BJ (cell line): ENCODE results near the gene OSBPL5. TPM values are rescaled to one million over a fixed set of nuclear protein-coding genes. Genes with fewer than 3 reads are reported as not detected.

ENCODE experiments used
- CTCF ChIA-PET: fragments of 350-600 bp; formaldehyde crosslinking; extraction: SDS; loops from one replicate; lab custom pipeline; 2021; ENCODE audit warnings: antibody characterized with exemption, inconsistent platforms; lab: Yijun Ruan, JAX
- POLR2A ChIA-PET: fragments of 300-600 bp; sonication (Branson Sonifier 250); formaldehyde crosslinking; extraction: SDS; loops from one replicate; lab custom pipeline; 2021; ENCODE audit warnings: antibody characterized with exemption; lab: Charles Lee
- DNase-seq: peaks from one replicate; pipeline ENCODE4 v3.0.0-alpha.2; 2011; ENCODE audit warnings: low read depth
- H3K27me3 ChIP-seq: 2 replicates; pipeline ENCODE4 v1.6.0; 2011; ENCODE audit warnings: low read length; ENCODE audit not compliant: control insufficient read depth, insufficient read depth
- H3K36me3 ChIP-seq: 2 replicates; pipeline ENCODE4 v1.5.1; 2011; ENCODE audit warnings: low read length; ENCODE audit not compliant: control insufficient read depth, insufficient read depth
- H3K4me3 ChIP-seq: 2 replicates; pipeline ENCODE4 v1.5.1; 2011; ENCODE audit warnings: low read depth, mild to moderate bottlenecking, control low read depth, low read length
- CTCF ChIP-seq: IDR thresholded peaks from 2 replicates; pipeline ENCODE4 v1.5.1; 2011; ENCODE audit warnings: low read depth, mild to moderate bottlenecking, control low read depth, inconsistent platforms, low read length, moderate library complexity; ENCODE audit not compliant: insufficient read depth
- polyA plus RNA-seq: library from polyadenylated mRNA; depleted of rRNA; stranded (reverse); fragments of >200 nt; gene quantifications from 2 replicates; pipeline ENCODE4 v1.2.3, GENCODE V29; 2011

Gene OSBPL5
- polyA plus RNA-seq, 1 experiment, result 20.8 TPM

DNA sequence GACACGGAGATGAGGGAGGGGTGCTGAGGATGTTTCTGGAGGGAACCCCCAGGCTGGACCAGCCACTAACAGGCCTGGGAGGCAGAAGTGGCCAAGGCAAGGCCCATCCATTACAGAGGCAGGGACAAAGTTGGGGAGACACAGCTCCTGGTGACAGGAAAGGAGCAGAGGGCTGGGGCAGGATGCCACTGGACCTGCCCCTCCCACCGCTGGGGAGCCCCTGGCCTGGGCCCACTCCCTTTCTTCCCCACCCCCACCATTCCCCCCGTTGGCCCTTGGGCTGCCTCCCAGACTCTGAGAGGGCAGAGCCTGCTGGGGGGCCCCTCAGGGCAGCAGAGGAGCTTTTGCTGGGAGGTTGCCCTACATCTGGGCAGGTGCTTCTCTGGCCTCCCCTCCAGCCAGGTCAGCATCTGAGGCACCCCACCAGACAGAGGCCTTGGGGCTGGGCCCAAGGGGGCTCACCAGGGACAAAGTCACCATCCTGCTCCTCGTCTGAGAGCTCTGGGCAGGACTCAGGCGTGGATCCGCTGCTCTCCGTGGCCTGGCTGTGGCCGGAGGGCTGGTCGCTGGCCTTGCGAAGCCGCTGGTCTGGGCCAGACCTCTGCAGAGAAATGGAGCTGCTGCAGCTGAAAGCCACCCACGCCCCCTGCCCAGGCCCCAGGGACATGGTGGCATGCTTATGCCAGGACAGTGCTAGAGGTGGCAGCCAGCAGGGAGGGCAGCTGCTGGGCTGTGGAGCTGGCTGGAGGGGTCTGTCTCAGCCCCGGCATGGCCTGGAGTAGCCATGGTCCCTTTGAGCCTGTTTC lies 74.8 kb downstream of the OSBPL5 start:
- Histone ChIP-seq H3K27me3 (no peaks in the 10 kb centered on the region), H3K36me3 (peaks cover 35% of the 10 kb centered on the region), H3K4me3 (no peak overlapping the region)
- DNase-seq, result no peak
- POLR2A ChIA-PET, result no interaction called here
- TF ChIP-seq CTCF, result no peak
- CTCF ChIA-PET, result interaction anchor here (0.7 to 10.0 kb wide), 16 partner anchors 9 to 557 kb away, joined by 3 to 155 read pairs (median 10); partner anchors contain the start of genes CARS1 and OSBPL5

DNA sequence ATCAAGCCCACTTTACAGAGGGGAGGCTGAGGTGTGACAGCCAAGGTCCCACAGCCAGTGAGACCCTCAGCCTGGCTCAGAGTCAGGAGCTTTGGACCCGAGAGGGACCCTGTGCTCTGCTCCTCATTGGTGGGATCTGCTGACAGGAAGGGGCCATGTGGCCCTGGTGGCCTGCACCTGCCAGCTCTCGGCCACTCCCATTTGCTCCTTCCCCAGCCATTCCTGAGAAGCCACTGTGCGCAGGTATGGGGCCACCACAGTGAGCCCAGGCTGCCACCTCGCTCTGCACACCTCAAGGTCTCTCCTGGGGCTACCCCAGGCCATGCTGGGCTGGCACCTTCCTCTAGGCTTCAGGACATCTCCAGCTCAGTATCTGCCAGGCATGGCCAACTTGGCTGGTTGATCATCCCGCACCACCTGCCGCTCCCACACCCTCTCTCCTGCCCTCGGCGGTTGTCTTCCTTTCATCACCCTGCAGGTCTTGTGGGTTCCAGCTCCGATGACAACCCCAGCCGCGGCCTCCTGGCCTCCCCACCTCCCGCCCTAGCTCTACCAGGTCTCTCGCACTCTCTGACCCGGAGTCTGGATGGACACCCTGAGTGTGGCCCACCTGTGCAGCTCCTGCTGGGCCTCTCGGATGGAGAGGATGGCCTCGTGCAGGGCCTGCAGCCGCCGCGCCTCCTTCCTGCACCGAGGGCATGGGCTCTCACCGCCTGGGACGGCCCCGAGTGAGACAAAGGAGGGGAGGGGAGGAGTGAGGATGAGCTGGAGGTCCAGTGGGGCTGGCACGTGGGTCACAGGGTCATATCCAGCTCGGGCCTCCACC lies 75.7 kb downstream of the OSBPL5 start:
- POLR2A ChIA-PET, result no interaction called here
- Histone ChIP-seq H3K4me3 (no peak overlapping the region), H3K36me3 (peaks cover 34% of the 10 kb centered on the region), H3K27me3 (no peaks in the 10 kb centered on the region)
- no peak for TF ChIP-seq CTCF
- CTCF ChIA-PET, result interaction anchor here (0.7 to 10.0 kb wide), 7 partner anchors 8 to 556 kb away, joined by 3 to 155 read pairs (median 21); no protein-coding TSS in a partner anchor
- no peak for DNase-seq

- no peak for TF ChIP-seq CTCF
- no peak for DNase-seq
- ChIA-PET POLR2A (no interaction called here), CTCF (interaction anchor here (0.8 to 10.0 kb wide), 4 partner anchors 22 to 62 kb away, joined by 3 to 155 read pairs (median 38); no protein-coding TSS in a partner anchor)
- Histone ChIP-seq H3K27me3 (no peaks in the 10 kb centered on the region), H3K4me3 (no peak overlapping the region), H3K36me3 (peaks cover 29% of the 10 kb centered on the region)
These were observed 76.3 kb downstream of the OSBPL5 start for GRCh38 chr11:3088806-3089205.

- CTCF ChIA-PET, result interaction anchor here (3.9 to 10.0 kb wide), 3 partner anchors 22 to 50 kb away, joined by 21 to 155 read pairs (median 54); no protein-coding TSS in a partner anchor
These were observed 77.0 kb downstream of the OSBPL5 start for GRCh38 chr11:3087821-3088800.

More at GRCh38 chr11:3087821-3088800, 77.0 kb downstream of the OSBPL5 start:
- TF ChIP-seq CTCF, result no peak
- Histone ChIP-seq H3K4me3 (no peak overlapping the region), H3K27me3 (no peaks in the 10 kb centered on the region), H3K36me3 (peaks cover 24% of the 10 kb centered on the region)
- POLR2A ChIA-PET, result no interaction called here
- DNase-seq, result no peak
